HCT116 (cell line): Measurements from ENCODE around the gene OR9I1. TPM values are rescaled to one million over a fixed set of nuclear protein-coding genes. Genes with fewer than 3 reads are reported as not detected.

Source experiments
- ATAC-seq: fragments of 200-7000 bp; cut with Tn5 transposase; 2 replicates; pipeline ENCODE4 v1.9.1; 2020; ENCODE audit warnings: mild to moderate bottlenecking, moderate library complexity
- Bru-seq: library from RNA; stranded (reverse); fragments of 400-500 nt; gene quantifications from one replicate; lab custom pipeline; 2021; lab: Mats Ljungman, UMichigan
- BruChase-seq, 2 experiments: library from RNA; stranded (reverse); fragments of 400-500 nt; gene quantifications; one replicate each; lab custom pipeline; 2021; lab: Mats Ljungman, UMichigan
- BruUV-seq: library from RNA; stranded (reverse); fragments of 400-500 nt; replicated peaks from 2 replicates; lab custom pipeline; 2021; lab: Mats Ljungman, UMichigan
- CTCF ChIA-PET: fragments of 300-600 bp; sonication (Branson Sonifier 250); formaldehyde crosslinking; loops from one replicate; lab custom pipeline; 2021; ENCODE audit warnings: antibody characterized with exemption; lab: Charles Lee
- POLR2A ChIA-PET: fragments of 300-600, 350-600 bp; sonication (Branson Sonifier 250); formaldehyde crosslinking; loops from one replicate; lab custom pipeline; 2021; ENCODE audit warnings: antibody characterized with exemption; lab: Charles Lee
- RAD21 ChIA-PET, 2 experiments: fragments of 300-600 bp; sonication (Branson Sonifier 250); formaldehyde crosslinking; loops; one replicate each; lab custom pipeline; 2023; ENCODE audit warnings: low total read pairs in 2 of 2; ENCODE audit not compliant: uncharacterized antibody in 2 of 2, unreplicated experiment in 2 of 2, low non-redundant PET in 1 of 2; lab: Charles Lee
- DNase-seq: peaks from one replicate; pipeline ENCODE4 v3.0.0-alpha.2; 2010; ENCODE audit warnings: low read depth, low spot score
- H2AFZ ChIP-seq: fragments of 200-600 bp; shearing (Covaris generic), sonication (generic); 2 replicates; pipeline ENCODE4 v1.6.1; 2017; ENCODE audit warnings: low read depth, mixed run types, mixed read lengths, antibody characterized with exemption, low read length; ENCODE audit not compliant: poor library complexity, severe bottlenecking
- H3K27ac ChIP-seq: 2 replicates; pipeline ENCODE4 v1.5.1; 2012; ENCODE audit warnings: low read depth, low read length
- H3K27me3 ChIP-seq: fragments of 200-600 bp; sonication (generic); 2 replicates; pipeline ENCODE4 v1.6.1; 2016; ENCODE audit warnings: mixed run types, low read length, mixed read lengths; ENCODE audit not compliant: insufficient read depth
- H3K36me3 ChIP-seq, 2 experiments: fragments of 200-500 bp in 1 of 2; fragments of 200-600 bp in 1 of 2; sonication (Bioruptor generic) in 1 of 2; sonication (generic) in 1 of 2; 2 replicates each; pipeline versions ENCODE4 v1.5.1 to v1.6.1; 2014 to 2016; ENCODE audit warnings: low read length in 2 of 2, inconsistent platforms in 1 of 2, mixed read lengths in 1 of 2, mixed run types in 1 of 2; ENCODE audit not compliant: insufficient read depth in 2 of 2, control insufficient read depth in 1 of 2
- H3K4me1 ChIP-seq, 2 experiments: fragments of 200-600 bp in 1 of 2; sonication (generic) in 1 of 2; 2 replicates each; pipeline versions ENCODE4 v1.5.1 to v1.6.1; 2012 to 2017; ENCODE audit warnings: low read length in 2 of 2, inconsistent platforms in 1 of 2, mild to moderate bottlenecking in 1 of 2, mixed read lengths in 1 of 2, mixed run types in 1 of 2, moderate library complexity in 1 of 2; ENCODE audit not compliant: insufficient read depth in 2 of 2, control insufficient read depth in 1 of 2
- H3K4me2 ChIP-seq: fragments of 200-600 bp; sonication (generic); 2 replicates; pipeline ENCODE4 v1.6.1; 2017; ENCODE audit warnings: mixed run types, low read length, mixed read lengths
- H3K4me3 ChIP-seq, 2 experiments: fragments of 200-600 bp in 1 of 2; sonication (generic) in 1 of 2; replicated peaks in 1 of 2; 2 replicates each; pipeline ENCODE4 v1.5.1; 2011 to 2016; ENCODE audit warnings: low read length in 2 of 2, control low read depth in 1 of 2, low read depth in 1 of 2, mild to moderate bottlenecking in 1 of 2, mixed read lengths in 1 of 2, mixed run types in 1 of 2
- H3K79me2 ChIP-seq: fragments of 200-600 bp; sonication (generic); 2 replicates; pipeline ENCODE4 v1.6.1; 2017; ENCODE audit warnings: mild to moderate bottlenecking, mixed run types, low read length, moderate library complexity, mixed read lengths; ENCODE audit not compliant: insufficient read depth
- H3K9ac ChIP-seq: fragments of 200-600 bp; sonication (generic); 2 replicates; pipeline ENCODE4 v1.6.1; 2016; ENCODE audit warnings: low read length, mixed read lengths
- H3K9me2 ChIP-seq: fragments of 200-600 bp; sonication (generic), shearing (Covaris generic); 2 replicates; pipeline ENCODE4 v1.6.1; 2017; ENCODE audit warnings: mixed run types, mild to moderate bottlenecking, moderate library complexity; ENCODE audit not compliant: insufficient read depth
- H3K9me3 ChIP-seq, 2 experiments: fragments of 200-500 bp in 1 of 2; fragments of 200-600 bp in 1 of 2; sonication (Bioruptor generic) in 1 of 2; sonication (generic) in 1 of 2; 2 replicates each; pipeline ENCODE4 v1.6.1; 2014 to 2017; ENCODE audit warnings: low read length in 2 of 2, mixed read lengths in 2 of 2, inconsistent platforms in 1 of 2, low read depth in 1 of 2, mild to moderate bottlenecking in 1 of 2, mixed run types in 1 of 2, moderate library complexity in 1 of 2; ENCODE audit not compliant: control insufficient read depth in 1 of 2, insufficient read depth in 1 of 2
- H4K20me1 ChIP-seq: fragments of 200-600 bp; sonication (generic), shearing (Covaris generic); 2 replicates; pipeline ENCODE4 v1.6.1; 2017; ENCODE audit warnings: mixed run types, mild to moderate bottlenecking, moderate library complexity; ENCODE audit not compliant: insufficient read depth
- CEBPB ChIP-seq: IDR thresholded peaks from 2 replicates; pipeline ENCODE4 v1.6.1; 2012; ENCODE audit warnings: low read depth
- SIN3A ChIP-seq: IDR thresholded peaks from 2 replicates; pipeline ENCODE4 v1.6.1; 2012; ENCODE audit warnings: low read depth
- SP1 ChIP-seq: IDR thresholded peaks from 2 replicates; pipeline ENCODE4 v1.6.1; 2012; ENCODE audit warnings: low read depth
- ZFX ChIP-seq: fragments of 450-650 bp; IDR thresholded peaks from 2 replicates; pipeline ENCODE4 v1.6.1; 2017
- ZNF274 ChIP-seq: fragments of 200-500 bp; sonication (Bioruptor generic); IDR thresholded peaks from 2 replicates; pipeline ENCODE4 v1.6.1; 2014; ENCODE audit warnings: mild to moderate bottlenecking, low read depth, low read length, inconsistent platforms
- intact Hi-C: fragments of 100-400 bp; cut with micrococcal nuclease; formaldehyde crosslinking; loops from 2 replicates; pipeline ENCODE4 v1.10.0; 2022
- long read RNA-seq: library from polyadenylated mRNA; unstranded; transcript quantifications from one replicate; pipeline ENCODE4 v2.0.0, GENCODE V29; 2021; ENCODE audit not compliant: unreplicated experiment
- polyA plus RNA-seq: library from polyadenylated mRNA; unstranded; fragments of >200 nt; gene quantifications from 2 replicates; pipeline ENCODE4 v1.2.1, GENCODE V29; 2012; ENCODE audit warnings: missing spikeins
- total RNA-seq: library from RNA; stranded (reverse); gene quantifications from one replicate; pipeline ENCODE4 v1.2.1, GENCODE V29; 2021; ENCODE audit not compliant: unreplicated experiment
- TF ChIP-seq, protein P1 (sequence below): IDR thresholded peaks from 2 replicates; pipeline ENCODE4 v1.6.1; 2012; ENCODE audit warnings: low read depth

Gene OR9I1, protein sequence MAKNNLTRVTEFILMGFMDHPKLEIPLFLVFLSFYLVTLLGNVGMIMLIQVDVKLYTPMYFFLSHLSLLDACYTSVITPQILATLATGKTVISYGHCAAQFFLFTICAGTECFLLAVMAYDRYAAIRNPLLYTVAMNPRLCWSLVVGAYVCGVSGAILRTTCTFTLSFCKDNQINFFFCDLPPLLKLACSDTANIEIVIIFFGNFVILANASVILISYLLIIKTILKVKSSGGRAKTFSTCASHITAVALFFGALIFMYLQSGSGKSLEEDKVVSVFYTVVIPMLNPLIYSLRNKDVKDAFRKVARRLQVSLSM
- total RNA-seq (not detected), Bru-seq, nascent RNA (not detected), BruChase-seq, experiment 1, labeled RNA remaining after a 6-hour chase (not detected), BruChase-seq, experiment 2, labeled RNA remaining after a 2-hour chase (not detected)
- polyA plus RNA-seq = not detected in 2 replicates
- long read RNA-seq = 0 reads

DNA sequence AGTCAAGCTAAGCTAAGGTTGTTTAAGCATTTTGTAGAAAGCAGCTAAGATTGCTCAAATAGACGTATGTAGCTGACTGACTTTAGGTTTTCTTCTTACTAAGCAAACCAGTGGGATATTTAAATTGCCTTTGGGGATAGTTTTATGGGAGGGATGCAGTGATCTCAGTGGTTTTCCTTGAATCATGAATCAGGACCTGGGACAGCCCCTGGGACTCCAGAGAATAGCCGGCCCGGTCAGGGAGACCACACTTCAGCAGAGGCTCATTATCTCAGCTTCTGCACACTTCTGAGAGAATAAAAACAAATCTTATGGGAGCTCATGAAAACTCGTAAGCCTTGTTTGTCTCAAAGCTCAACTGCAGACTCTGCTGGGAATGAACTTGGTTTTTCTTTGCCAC lies at the start of gene OR9I1:
OR9I1 (minus strand) TSS at position 62 of the 400 bp plus-strand sequence. CDS start 6,086 bp downstream, outside the sequence.
- Histone ChIP-seq H2AFZ (no peak within 1 kb of the TSS), H3K27me3 (0 out of 2 replicates have a peak, but pooled peaks cover 13% of the 10 kb centered on the region), H3K9ac (no peak within 1 kb of the TSS), H3K9me3 (no peaks in the 10 kb centered on the region), H3K9me2 (no peaks in the 10 kb centered on the region), H3K36me3 (no peaks in the 10 kb centered on the region; a peak in 1 of 4 replicates), H3K4me3 (no peak within 1 kb of the TSS), H3K79me2 (no peaks in the 10 kb centered on the region), H4K20me1 (no peaks in the 10 kb centered on the region), H3K27ac (no peak within 1 kb of the TSS), H3K4me2 (no peak within 1 kb of the TSS), H3K4me1 (no peaks in the 10 kb centered on the region)
- ATAC-seq (no peak), DNase-seq (no peak)
- no TSS peak for BruUV-seq
- POLR2A ChIA-PET = interaction anchor here (0.6 kb wide), 2 partner anchors 12 to 1071 kb away, joined by 3 to 5 read pairs; no protein-coding TSS in a partner anchor
- no peak for TF ChIP-seq CEBPB
- TF ChIP-seq SP1 = no peak
- TF ChIP-seq SIN3A = no peak
- no peak for TF ChIP-seq ZNF274
- TF ChIP-seq, protein P1, sequence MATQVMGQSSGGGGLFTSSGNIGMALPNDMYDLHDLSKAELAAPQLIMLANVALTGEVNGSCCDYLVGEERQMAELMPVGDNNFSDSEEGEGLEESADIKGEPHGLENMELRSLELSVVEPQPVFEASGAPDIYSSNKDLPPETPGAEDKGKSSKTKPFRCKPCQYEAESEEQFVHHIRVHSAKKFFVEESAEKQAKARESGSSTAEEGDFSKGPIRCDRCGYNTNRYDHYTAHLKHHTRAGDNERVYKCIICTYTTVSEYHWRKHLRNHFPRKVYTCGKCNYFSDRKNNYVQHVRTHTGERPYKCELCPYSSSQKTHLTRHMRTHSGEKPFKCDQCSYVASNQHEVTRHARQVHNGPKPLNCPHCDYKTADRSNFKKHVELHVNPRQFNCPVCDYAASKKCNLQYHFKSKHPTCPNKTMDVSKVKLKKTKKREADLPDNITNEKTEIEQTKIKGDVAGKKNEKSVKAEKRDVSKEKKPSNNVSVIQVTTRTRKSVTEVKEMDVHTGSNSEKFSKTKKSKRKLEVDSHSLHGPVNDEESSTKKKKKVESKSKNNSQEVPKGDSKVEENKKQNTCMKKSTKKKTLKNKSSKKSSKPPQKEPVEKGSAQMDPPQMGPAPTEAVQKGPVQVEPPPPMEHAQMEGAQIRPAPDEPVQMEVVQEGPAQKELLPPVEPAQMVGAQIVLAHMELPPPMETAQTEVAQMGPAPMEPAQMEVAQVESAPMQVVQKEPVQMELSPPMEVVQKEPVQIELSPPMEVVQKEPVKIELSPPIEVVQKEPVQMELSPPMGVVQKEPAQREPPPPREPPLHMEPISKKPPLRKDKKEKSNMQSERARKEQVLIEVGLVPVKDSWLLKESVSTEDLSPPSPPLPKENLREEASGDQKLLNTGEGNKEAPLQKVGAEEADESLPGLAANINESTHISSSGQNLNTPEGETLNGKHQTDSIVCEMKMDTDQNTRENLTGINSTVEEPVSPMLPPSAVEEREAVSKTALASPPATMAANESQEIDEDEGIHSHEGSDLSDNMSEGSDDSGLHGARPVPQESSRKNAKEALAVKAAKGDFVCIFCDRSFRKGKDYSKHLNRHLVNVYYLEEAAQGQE = 0 out of 2 replicates have a peak, but pooled peaks have one; percentile 10
- TF ChIP-seq ZFX = no peak
- intact Hi-C loops = loop anchor here (10.0 kb wide), 1 partner anchor 49 kb away; no protein-coding TSS in a partner anchor
- CTCF ChIA-PET = no interaction called here
- RAD21 ChIA-PET = interaction anchor here in 1 of 2 experiments (0.6 kb wide), 1 partner anchor 46 kb away, joined by 3 read pairs; no protein-coding TSS in a partner anchor
